ENCODE data around the gene MPI. TPM values are rescaled to one million over a fixed set of nuclear protein-coding genes. Genes with fewer than 3 reads are reported as not detected.
"Not testable (repeated sequence)": the region's sequence is repeated elsewhere in the genome, so short reads cannot be mapped to it uniquely, and the experiment has no call there.

MPI gene
- total RNA-seq, 1 experiment from 2014 or later = 39.8 TPM

GRCh38 chr15:74920456-74920855 lies 30.6 kb downstream of the MPI start:
- DNase-seq (ENCODE audit: extremely low read depth, low read depth) = no peak

GRCh38 chr15:74924525-74924924 lies 34.7 kb downstream of the MPI start:
- DNase-seq (ENCODE audit: extremely low read depth, low read depth) = no peak

GRCh38 chr15:74928771-74929198 lies 38.9 kb downstream of the MPI start:
- no peak for DNase-seq (ENCODE audit: extremely low read depth, low read depth)

- DNase-seq (ENCODE audit: extremely low read depth, low read depth) = no peak
Measured at GRCh38 chr15:74933573-74933972, 43.7 kb downstream of the MPI start.

- not testable (repeated sequence) for DNase-seq (ENCODE audit: extremely low read depth, low read depth)
Measured at GRCh38 chr15:74935193-74935592, 45.4 kb downstream of the MPI start.

GRCh38 chr15:74937272-74937589 lies 47.4 kb downstream of the MPI start:
- no peak for DNase-seq (ENCODE audit: extremely low read depth, low read depth)

GRCh38 chr15:74937590-74938371 lies 47.9 kb downstream of the MPI start, which contains the start of gene COX5A:
Gene COX5A, minus strand, starts transcription at chr15:74938073. Its CDS starts 59 bp downstream, at chr15:74938014.
- peak; percentile 92 for DNase-seq (ENCODE audit: extremely low read depth, low read depth)

GRCh38 chr15:74950078-74950908 lies 60.5 kb downstream of the MPI start:
- peak; percentile 78 for DNase-seq (ENCODE audit: extremely low read depth, low read depth)

- no peak for DNase-seq (ENCODE audit: extremely low read depth, low read depth)
Measured at GRCh38 chr15:74951006-74951405, 61.2 kb downstream of the MPI start.

Small RNA genes within 50 kb of the gene (small RNA-seq; reads per million reads assigned to genes)
- gene MIR6882 = 0 to 0.12 reads per million in 2 experiments

Other genes with a start within 250 kb of the MPI start
- 8.8 and 10.3 TPM in 2 replicates for gene EDC3, start 194.0 kb upstream of the MPI start, total RNA-seq (2014; rRNA removed; shearing (Covaris generic))
- not detected in 2 replicates for gene CYP1A1, start 164.5 kb upstream of the MPI start, total RNA-seq (2014; rRNA removed; shearing (Covaris generic))
- not detected in 2 replicates for gene CYP1A2, start 141.2 kb upstream of the MPI start, total RNA-seq (2014; rRNA removed; shearing (Covaris generic))
- 22.4 and 26.7 TPM in 2 replicates for gene CSK, start 108.0 kb upstream of the MPI start, total RNA-seq (2014; rRNA removed; shearing (Covaris generic))
- not detected in 2 replicates for gene LMAN1L, start 77.2 kb upstream of the MPI start, total RNA-seq (2014; rRNA removed; shearing (Covaris generic))
- 0.07 TPM in 1 of 2 replicates, not detected in the other for gene CPLX3, start 63.4 kb upstream of the MPI start, total RNA-seq (2014; rRNA removed; shearing (Covaris generic))
- 32.1 and 32.7 TPM in 2 replicates for gene ULK3, start 46.9 kb upstream of the MPI start, total RNA-seq (2014; rRNA removed; shearing (Covaris generic))
- gene SCAMP2, start 16.7 kb upstream of the MPI start, total RNA-seq (2014; rRNA removed; shearing (Covaris generic)) = 20.4 and 27.6 TPM in 2 replicates
- gene FAM219B, start 16.8 kb downstream of the MPI start, total RNA-seq (2014; rRNA removed; shearing (Covaris generic)) = 41.3 and 41.9 TPM in 2 replicates
- gene COX5A, start 48.0 kb downstream of the MPI start, total RNA-seq (2014; rRNA removed; shearing (Covaris generic)) = 235 and 237 TPM in 2 replicates
- gene RPP25, start 66.7 kb downstream of the MPI start, total RNA-seq (2014; rRNA removed; shearing (Covaris generic)) = 16.6 and 21.8 TPM in 2 replicates
- 0.43 and 0.69 TPM in 2 replicates for gene SCAMP5, start 105.5 kb downstream of the MPI start, total RNA-seq (2014; rRNA removed; shearing (Covaris generic))
- gene PPCDC, start 133.5 kb downstream of the MPI start, total RNA-seq (2014; rRNA removed; shearing (Covaris generic)) = 14.7 and 23.9 TPM in 2 replicates

All from NCI-H460 (cell line).